Activated CD8-positive, alpha-beta T cell treated with anti-CD3 and anti-CD28 coated beads for 36 hours (primary cell): Measurements from ENCODE around the gene NDUFA9. TPM values are rescaled to one million over a fixed set of nuclear protein-coding genes. Genes with fewer than 3 reads are reported as not detected.

Experiments used
- ATAC-seq: fragments of 200-7000 bp; cut with Tn5 transposase; one replicate; pipeline ENCODE4 v1.10.0; 2021; ENCODE audit warnings: mild to moderate bottlenecking, moderate library complexity
- CTCF ChIA-PET: fragments of 350-600 bp; sonication (Branson Sonifier 250); formaldehyde crosslinking; loops from one replicate; lab custom pipeline; 2021; ENCODE audit warnings: antibody characterized with exemption; lab: Charles Lee
- POLR2A ChIA-PET: fragments of 350-600 bp; sonication (Branson Sonifier 250); formaldehyde crosslinking; loops from one replicate; lab custom pipeline; 2021; ENCODE audit warnings: antibody characterized with exemption; lab: Charles Lee
- DNase-seq: peaks from one replicate; pipeline ENCODE4 v3.0.0-alpha.2; 2020
- H3K27ac Mint-ChIP-seq: one replicate; pipeline ENCODE4 v1.8.0; 2021; ENCODE audit warnings: mild to moderate bottlenecking, mixed read lengths
- H3K27me3 Mint-ChIP-seq: one replicate; pipeline ENCODE4 v1.8.0; 2021; ENCODE audit warnings: mixed read lengths
- H3K36me3 Mint-ChIP-seq: one replicate; pipeline ENCODE4 v1.8.0; 2021; ENCODE audit warnings: low read depth, mixed read lengths
- H3K4me1 Mint-ChIP-seq: one replicate; pipeline ENCODE4 v1.8.0; 2021; ENCODE audit warnings: low read depth, mixed read lengths
- H3K4me3 Mint-ChIP-seq: one replicate; pipeline ENCODE4 v1.8.0; 2021; ENCODE audit warnings: mild to moderate bottlenecking, moderate library complexity, mixed read lengths
- H3K9me3 Mint-ChIP-seq: one replicate; pipeline ENCODE4 v1.8.0; 2021; ENCODE audit warnings: mixed read lengths
- intact Hi-C: fragments of 100-400 bp; cut with micrococcal nuclease; formaldehyde crosslinking; loops from one replicate; pipeline ENCODE4 v1.10.0; 2022
- total RNA-seq, 2 experiments: library from RNA; stranded (reverse); gene quantifications; one replicate each; pipeline ENCODE4 v1.2.3, GENCODE V29; 2021
- TF ChIP-seq, protein P1 (sequence below): fragments of 200-600 bp; IDR thresholded peaks from one replicate; pipeline ENCODE4 v1.8.0; 2022; ENCODE audit warnings: antibody characterized with exemption, mild to moderate bottlenecking

NDUFA9 gene
- total RNA-seq, 2 experiments from 2014 or later = 117 to 122 TPM

DNA sequence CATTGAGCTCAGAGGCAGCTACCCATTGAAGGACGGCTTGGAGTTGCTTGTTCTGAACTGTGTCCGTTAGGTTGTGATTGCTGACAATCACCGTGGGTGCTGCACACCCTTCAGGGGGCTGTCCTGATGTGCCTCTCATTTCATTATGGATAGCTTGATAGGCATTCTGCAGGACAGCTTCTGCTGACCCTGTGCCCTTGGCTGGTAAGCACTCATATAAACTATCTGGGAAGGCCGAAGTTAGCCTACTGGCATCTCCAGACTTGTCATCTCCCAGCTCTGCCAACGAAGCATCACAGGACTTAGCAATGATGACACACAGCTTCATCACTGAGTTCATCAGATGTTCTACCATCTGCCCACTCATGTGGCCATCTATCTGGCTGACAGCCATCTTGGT lies 22.4 kb upstream of the NDUFA9 start:
- no peak overlapping the region for H3K27ac Mint-ChIP-seq
- no peaks in the 10 kb centered on the region for H3K9me3 Mint-ChIP-seq
- no peaks in the 10 kb centered on the region for H3K4me1 Mint-ChIP-seq
- peaks cover 3% of the 10 kb centered on the region for H3K27me3 Mint-ChIP-seq
- CTCF ChIA-PET = interaction anchor here (1.1 to 1.4 kb wide), 2 partner anchors 15 to 38 kb away, joined by 3 read pairs; no protein-coding TSS in a partner anchor
- POLR2A ChIA-PET = interaction anchor here (0.6 kb wide), 1 partner anchor 312 kb away, joined by 3 read pairs; no protein-coding TSS in a partner anchor
- no peak for ATAC-seq
- no peak for DNase-seq
- intact Hi-C loops = no loop called here
- no peak overlapping the region for H3K4me3 Mint-ChIP-seq
- H3K36me3 Mint-ChIP-seq = no peaks in the 10 kb centered on the region
- TF ChIP-seq, protein P1, sequence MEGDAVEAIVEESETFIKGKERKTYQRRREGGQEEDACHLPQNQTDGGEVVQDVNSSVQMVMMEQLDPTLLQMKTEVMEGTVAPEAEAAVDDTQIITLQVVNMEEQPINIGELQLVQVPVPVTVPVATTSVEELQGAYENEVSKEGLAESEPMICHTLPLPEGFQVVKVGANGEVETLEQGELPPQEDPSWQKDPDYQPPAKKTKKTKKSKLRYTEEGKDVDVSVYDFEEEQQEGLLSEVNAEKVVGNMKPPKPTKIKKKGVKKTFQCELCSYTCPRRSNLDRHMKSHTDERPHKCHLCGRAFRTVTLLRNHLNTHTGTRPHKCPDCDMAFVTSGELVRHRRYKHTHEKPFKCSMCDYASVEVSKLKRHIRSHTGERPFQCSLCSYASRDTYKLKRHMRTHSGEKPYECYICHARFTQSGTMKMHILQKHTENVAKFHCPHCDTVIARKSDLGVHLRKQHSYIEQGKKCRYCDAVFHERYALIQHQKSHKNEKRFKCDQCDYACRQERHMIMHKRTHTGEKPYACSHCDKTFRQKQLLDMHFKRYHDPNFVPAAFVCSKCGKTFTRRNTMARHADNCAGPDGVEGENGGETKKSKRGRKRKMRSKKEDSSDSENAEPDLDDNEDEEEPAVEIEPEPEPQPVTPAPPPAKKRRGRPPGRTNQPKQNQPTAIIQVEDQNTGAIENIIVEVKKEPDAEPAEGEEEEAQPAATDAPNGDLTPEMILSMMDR = no peak

- intact Hi-C loops = no loop called here
- TF ChIP-seq, protein P1 = no peak
- no peak overlapping the region for H3K4me3 Mint-ChIP-seq
- H3K4me1 Mint-ChIP-seq = no peaks in the 10 kb centered on the region
- CTCF ChIA-PET = interaction anchor here (0.9 to 1.0 kb wide), 2 partner anchors 14 to 24 kb away, joined by 3 to 5 read pairs; no protein-coding TSS in a partner anchor
- no peak overlapping the region for H3K27ac Mint-ChIP-seq
- no peak for ATAC-seq
- no peaks in the 10 kb centered on the region for H3K36me3 Mint-ChIP-seq
- POLR2A ChIA-PET = interaction anchor here (1.1 kb wide), 1 partner anchor 10 kb away, joined by 3 read pairs; no protein-coding TSS in a partner anchor
- H3K27me3 Mint-ChIP-seq = peaks cover 3% of the 10 kb centered on the region
- DNase-seq = no peak
- H3K9me3 Mint-ChIP-seq = no peaks in the 10 kb centered on the region
Measured at GRCh38 chr12:4628406-4628805, 20.5 kb upstream of the NDUFA9 start.

GRCh38 chr12:4630262-4630661 lies 18.7 kb upstream of the NDUFA9 start:
- intact Hi-C loops = no loop called here
- Mint-ChIP-seq H3K36me3 (no peaks in the 10 kb centered on the region), H3K4me1 (no peaks in the 10 kb centered on the region), H3K27ac (no peak overlapping the region), H3K27me3 (peaks cover 3% of the 10 kb centered on the region), H3K4me3 (no peak overlapping the region), H3K9me3 (no peaks in the 10 kb centered on the region)
- TF ChIP-seq, protein P1 = no peak
- POLR2A ChIA-PET = no interaction called here
- DNase-seq (no peak), ATAC-seq (no peak)
- CTCF ChIA-PET = interaction anchor here (1.3 kb wide), 1 partner anchor 12 kb away, joined by 4 read pairs; no protein-coding TSS in a partner anchor

GRCh38 chr12:4643747-4644146 lies 5.2 kb upstream of the NDUFA9 start:
- CTCF ChIA-PET = interaction anchor here (1.2 to 1.6 kb wide), 3 partner anchors 9 to 114 kb away, joined by 3 read pairs; no protein-coding TSS in a partner anchor
- Mint-ChIP-seq H3K36me3 (no peaks in the 10 kb centered on the region), H3K27me3 (peaks cover 2% of the 10 kb centered on the region), H3K4me1 (peaks cover 2% of the 10 kb centered on the region), H3K9me3 (no peaks in the 10 kb centered on the region), H3K4me3 (no peak overlapping the region), H3K27ac (no peak overlapping the region)
- ATAC-seq = no peak
- TF ChIP-seq, protein P1 = no peak
- intact Hi-C loops = no loop called here
- no peak for DNase-seq
- POLR2A ChIA-PET = no interaction called here

DNA sequence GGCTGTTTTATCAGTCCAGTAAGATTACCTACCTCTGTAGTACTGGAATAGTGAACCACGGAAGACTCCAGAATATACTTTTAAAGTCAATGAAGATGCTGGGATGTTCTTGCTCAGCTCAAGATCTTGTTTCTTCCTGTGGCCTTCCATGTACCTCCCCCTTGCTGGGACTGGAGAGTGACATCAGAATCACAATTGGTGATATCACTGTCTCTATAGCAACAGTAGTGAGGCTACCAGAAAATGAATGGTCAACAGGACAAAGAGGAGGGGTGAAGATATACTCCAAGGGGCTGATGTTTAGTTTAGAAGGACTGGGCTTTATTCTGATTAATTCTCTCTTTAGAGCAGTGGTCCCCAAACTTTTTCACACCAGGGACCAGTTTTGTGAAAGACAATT lies 3.9 kb upstream of the NDUFA9 start:
- Mint-ChIP-seq H3K4me3 (no peak overlapping the region), H3K27ac (no peak overlapping the region), H3K36me3 (no peaks in the 10 kb centered on the region), H3K4me1 (peaks cover 7% of the 10 kb centered on the region), H3K27me3 (no peaks in the 10 kb centered on the region), H3K9me3 (no peaks in the 10 kb centered on the region)
- TF ChIP-seq, protein P1 = no peak
- POLR2A ChIA-PET = no interaction called here
- DNase-seq = no peak
- ATAC-seq = no peak
- intact Hi-C loops = no loop called here
- CTCF ChIA-PET = interaction anchor here (1.6 kb wide), 1 partner anchor 39 kb away, joined by 3 read pairs; no protein-coding TSS in a partner anchor
